Cortex of kidney (tissue), 1 donor: ENCODE results near the gene SNX30.

Source experiments
- DNase-seq: peaks from one replicate; lab custom pipeline; 2025; lab: John Stamatoyannopoulos, UW

Gene SNX30

GRCh38 chr9:112783551-112783954, 33.0 kb downstream of the SNX30 start:
- no peak for DNase-seq

GRCh38 chr9:112784020-112784785, 33.6 kb downstream of the SNX30 start:
- DNase-seq, result no peak

GRCh38 chr9:112785986-112786385, 35.4 kb downstream of the SNX30 start:
- no peak for DNase-seq

GRCh38 chr9:112786829-112787520, 36.4 kb downstream of the SNX30 start:
- no peak for DNase-seq

- no peak for DNase-seq
These were observed 37.4 kb downstream of the SNX30 start for GRCh38 chr9:112787978-112788377.

- no peak for DNase-seq
These were observed 38.9 kb downstream of the SNX30 start for GRCh38 chr9:112789473-112789872.

- DNase-seq, result no peak
These were observed 39.6 kb downstream of the SNX30 start for GRCh38 chr9:112789891-112790774.

- no peak for DNase-seq
These were observed 42.1 kb downstream of the SNX30 start for GRCh38 chr9:112792670-112793069.

GRCh38 chr9:112793213-112793810, 42.8 kb downstream of the SNX30 start:
- DNase-seq, result no peak

GRCh38 chr9:112794731-112795130, 44.2 kb downstream of the SNX30 start:
- no peak for DNase-seq

GRCh38 chr9:112795921-112796320, 45.4 kb downstream of the SNX30 start:
- DNase-seq, result no peak

GRCh38 chr9:112796485-112796884, 45.9 kb downstream of the SNX30 start:
- DNase-seq, result no peak

- DNase-seq, result no peak
These were observed 58.8 kb downstream of the SNX30 start for GRCh38 chr9:112809351-112809848.

- no peak for DNase-seq
These were observed 59.3 kb downstream of the SNX30 start for GRCh38 chr9:112809906-112810305.

- no peak for DNase-seq
These were observed 60.3 kb downstream of the SNX30 start for GRCh38 chr9:112810696-112811490.

GRCh38 chr9:112811518-112811917, 61.0 kb downstream of the SNX30 start:
- no peak for DNase-seq

- no peak for DNase-seq
These were observed 65.3 kb downstream of the SNX30 start for GRCh38 chr9:112815868-112816267.

- no peak for DNase-seq
These were observed 67.3 kb downstream of the SNX30 start for GRCh38 chr9:112817860-112818203.

- no peak for DNase-seq
These were observed 69.3 kb downstream of the SNX30 start for GRCh38 chr9:112819635-112820496.

- DNase-seq, result no peak
These were observed 70.3 kb downstream of the SNX30 start for GRCh38 chr9:112820881-112821280.
